ENCODE data around the gene EPS8L1. TPM values are rescaled to one million over a fixed set of nuclear protein-coding genes. Genes with fewer than 3 reads are reported as not detected.

EPS8L1 gene
- total RNA-seq, 1 experiment from 2014 or later: 111 TPM

- no TSS peak for BruUV-seq (replicated peaks)
- Histone ChIP-seq H3K27ac (no peak overlapping the region), H3K4me1 (replicated peaks; ENCODE audit: insufficient read depth) (no peaks in the 10 kb centered on the region), H3K4me2 (no peak overlapping the region), H3K9me2 (ENCODE audit: insufficient read depth) (no peaks in the 10 kb centered on the region), H4K20me1 (ENCODE audit: insufficient read depth) (peaks cover 2% of the 10 kb centered on the region; the same call in 1 of the 2 replicates), H3K27me3 (ENCODE audit: insufficient read depth, low read depth) (no peaks in the 10 kb centered on the region), H3F3A (ENCODE audit: insufficient read depth, low read depth) (peaks cover 42% of the 10 kb centered on the region), H3K79me2 (ENCODE audit: low read depth) (no peaks in the 10 kb centered on the region), H3K36me3 (ENCODE audit: low read depth) (no peaks in the 10 kb centered on the region), H3K9me3 (ENCODE audit: insufficient read depth, low read depth) (no peaks in the 10 kb centered on the region), H3K4me3 (no peak overlapping the region), H2AFZ (no peak overlapping the region)
- ChIA-PET POLR2A (ENCODE audit: unreplicated experiment) (no interaction called here), CTCF (no interaction called here)
- intact Hi-C loops (cut with micrococcal nuclease; ENCODE audit: unreplicated experiment): no loop called here
- peak in 1 of 2 experiments; percentile 27 for DNase-seq
- no peak for TF ChIP-seq CTCF (conservative IDR thresholded peaks at IDR 0.05)
- TF ChIP-seq EZH2 (IDR thresholded peaks at IDR 0.05; ENCODE audit: low read depth): no peak
Observed at GRCh38 chr19:55092423-55093318, 17.0 kb downstream of the EPS8L1 start.

- Histone ChIP-seq H4K20me1 (ENCODE audit: insufficient read depth) (no peaks in the 10 kb centered on the region), H3K4me2 (no peak overlapping the region), H3K9me3 (ENCODE audit: insufficient read depth, low read depth) (no peaks in the 10 kb centered on the region), H3K9me2 (ENCODE audit: insufficient read depth) (no peaks in the 10 kb centered on the region), H3F3A (ENCODE audit: insufficient read depth, low read depth) (peaks cover 30% of the 10 kb centered on the region), H3K36me3 (ENCODE audit: low read depth) (no peaks in the 10 kb centered on the region), H2AFZ (no peak overlapping the region), H3K27me3 (ENCODE audit: insufficient read depth, low read depth) (no peaks in the 10 kb centered on the region), H3K27ac (no peak overlapping the region), H3K79me2 (ENCODE audit: low read depth) (no peaks in the 10 kb centered on the region), H3K4me3 (no peak overlapping the region), H3K4me1 (replicated peaks; ENCODE audit: insufficient read depth) (no peaks in the 10 kb centered on the region)
- no peak for DNase-seq
- TF ChIP-seq CTCF (conservative IDR thresholded peaks at IDR 0.05): no peak
- TF ChIP-seq EZH2 (IDR thresholded peaks at IDR 0.05; ENCODE audit: low read depth): no peak
- ChIA-PET POLR2A (ENCODE audit: unreplicated experiment) (no interaction called here), CTCF (no interaction called here)
- intact Hi-C loops (cut with micrococcal nuclease; ENCODE audit: unreplicated experiment): no loop called here
- no TSS peak for BruUV-seq (replicated peaks)
Observed at GRCh38 chr19:55094456-55095259, 19.0 kb downstream of the EPS8L1 start.

- ChIA-PET CTCF (no interaction called here), POLR2A (ENCODE audit: unreplicated experiment) (no interaction called here)
- no peaks in the 10 kb centered on the region for H3K4me1 ChIP-seq (replicated peaks; ENCODE audit: insufficient read depth)
- no peaks in the 10 kb centered on the region for H4K20me1 ChIP-seq (ENCODE audit: insufficient read depth)
- intact Hi-C loops (cut with micrococcal nuclease; ENCODE audit: unreplicated experiment): no loop called here
- TF ChIP-seq EZH2 (IDR thresholded peaks at IDR 0.05; ENCODE audit: low read depth): no peak
- TF ChIP-seq CTCF (conservative IDR thresholded peaks at IDR 0.05): no peak
- no peaks in the 10 kb centered on the region for H3K9me2 ChIP-seq (ENCODE audit: insufficient read depth)
- no peaks in the 10 kb centered on the region for H3K27me3 ChIP-seq (ENCODE audit: insufficient read depth, low read depth)
- no TSS peak for BruUV-seq (replicated peaks)
- no peak overlapping the region for H3K4me2 ChIP-seq
- H2AFZ ChIP-seq: no peak overlapping the region
- H3K9me3 ChIP-seq (ENCODE audit: insufficient read depth, low read depth): no peaks in the 10 kb centered on the region
- no peaks in the 10 kb centered on the region for H3K79me2 ChIP-seq (ENCODE audit: low read depth)
- H3F3A ChIP-seq (ENCODE audit: insufficient read depth, low read depth): peaks cover 22% of the 10 kb centered on the region
- no peak overlapping the region for H3K27ac ChIP-seq
- DNase-seq: peak in 1 of 2 experiments; percentile 31
- H3K36me3 ChIP-seq (ENCODE audit: low read depth): no peaks in the 10 kb centered on the region
- no peak overlapping the region for H3K4me3 ChIP-seq
Observed at GRCh38 chr19:55095260-55096060, 19.8 kb downstream of the EPS8L1 start.

Data from PC-9 (cell line).